M059J (cell line): Measurements from ENCODE around the gene B4GALT5. TPM values are rescaled to one million over a fixed set of nuclear protein-coding genes. Genes with fewer than 3 reads are reported as not detected.
"Not testable (repeated sequence)": the region's sequence is repeated elsewhere in the genome, so short reads cannot be mapped to it uniquely, and the experiment has no call there.

Experiments used
- DNase-seq: peaks from one replicate; pipeline ENCODE4 v3.0.0-alpha.2; 2012; ENCODE audit warnings: low read depth
- total RNA-seq: library from RNA; depleted of rRNA; stranded (reverse); fragments of >200 nt; shearing (Covaris generic); gene quantifications from 2 replicates; pipeline ENCODE4 v1.2.3, GENCODE V29; 2014; rRNA removed

B4GALT5 gene, protein sequence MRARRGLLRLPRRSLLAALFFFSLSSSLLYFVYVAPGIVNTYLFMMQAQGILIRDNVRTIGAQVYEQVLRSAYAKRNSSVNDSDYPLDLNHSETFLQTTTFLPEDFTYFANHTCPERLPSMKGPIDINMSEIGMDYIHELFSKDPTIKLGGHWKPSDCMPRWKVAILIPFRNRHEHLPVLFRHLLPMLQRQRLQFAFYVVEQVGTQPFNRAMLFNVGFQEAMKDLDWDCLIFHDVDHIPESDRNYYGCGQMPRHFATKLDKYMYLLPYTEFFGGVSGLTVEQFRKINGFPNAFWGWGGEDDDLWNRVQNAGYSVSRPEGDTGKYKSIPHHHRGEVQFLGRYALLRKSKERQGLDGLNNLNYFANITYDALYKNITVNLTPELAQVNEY
- 30.2 and 46.0 TPM in 2 replicates for total RNA-seq

DNA sequence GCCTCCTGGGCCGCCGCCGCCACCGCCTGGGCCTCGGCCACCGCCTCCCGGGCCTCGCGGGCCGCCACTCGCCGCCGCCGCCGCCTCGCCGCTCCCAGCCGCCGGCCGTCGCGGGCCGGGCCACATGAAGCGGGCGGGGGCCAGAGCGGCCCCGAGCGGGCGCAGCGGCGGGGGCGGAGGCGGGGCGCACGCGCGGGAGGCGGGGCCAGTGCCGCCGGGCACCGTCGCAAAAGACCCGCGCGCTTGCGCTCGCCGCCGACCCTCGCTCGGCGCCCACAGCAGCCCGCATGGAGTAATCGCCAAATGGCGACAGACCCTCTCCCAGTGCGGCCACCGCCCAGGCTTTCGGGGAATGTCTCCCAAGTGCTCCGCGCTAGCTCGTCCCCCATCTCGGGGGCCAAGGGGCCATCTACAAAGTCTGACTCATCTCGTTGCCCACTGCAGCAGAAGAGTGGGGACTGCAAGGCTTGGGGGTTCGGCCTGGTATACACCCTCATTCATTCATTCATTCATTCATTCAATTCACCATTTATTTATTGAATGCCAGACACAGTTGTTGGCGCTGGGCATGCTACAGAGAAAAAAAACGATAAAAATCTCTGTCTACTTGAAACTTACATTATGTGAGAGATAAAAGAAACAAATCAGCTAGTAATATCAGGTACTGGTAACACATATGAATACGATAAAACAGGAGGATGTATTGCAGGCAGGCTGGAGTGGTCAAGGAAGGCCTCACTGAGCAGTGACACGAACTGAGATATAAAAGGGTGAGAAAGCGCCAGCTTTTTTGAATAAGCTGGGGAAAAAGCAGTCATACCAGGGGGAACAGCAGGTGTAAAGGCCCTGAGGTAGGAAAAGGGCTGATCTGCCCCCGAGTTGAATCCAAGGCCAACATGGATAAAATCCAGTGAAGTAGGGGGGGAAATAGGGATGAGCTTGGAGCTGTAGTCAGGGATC, at the start of gene B4GALT5:
Gene B4GALT5 (minus strand): TSS at position 126 of the 960 bp plus-strand sequence. CDS start 188 bp downstream, outside the sequence.
- no peak for DNase-seq

DNA sequence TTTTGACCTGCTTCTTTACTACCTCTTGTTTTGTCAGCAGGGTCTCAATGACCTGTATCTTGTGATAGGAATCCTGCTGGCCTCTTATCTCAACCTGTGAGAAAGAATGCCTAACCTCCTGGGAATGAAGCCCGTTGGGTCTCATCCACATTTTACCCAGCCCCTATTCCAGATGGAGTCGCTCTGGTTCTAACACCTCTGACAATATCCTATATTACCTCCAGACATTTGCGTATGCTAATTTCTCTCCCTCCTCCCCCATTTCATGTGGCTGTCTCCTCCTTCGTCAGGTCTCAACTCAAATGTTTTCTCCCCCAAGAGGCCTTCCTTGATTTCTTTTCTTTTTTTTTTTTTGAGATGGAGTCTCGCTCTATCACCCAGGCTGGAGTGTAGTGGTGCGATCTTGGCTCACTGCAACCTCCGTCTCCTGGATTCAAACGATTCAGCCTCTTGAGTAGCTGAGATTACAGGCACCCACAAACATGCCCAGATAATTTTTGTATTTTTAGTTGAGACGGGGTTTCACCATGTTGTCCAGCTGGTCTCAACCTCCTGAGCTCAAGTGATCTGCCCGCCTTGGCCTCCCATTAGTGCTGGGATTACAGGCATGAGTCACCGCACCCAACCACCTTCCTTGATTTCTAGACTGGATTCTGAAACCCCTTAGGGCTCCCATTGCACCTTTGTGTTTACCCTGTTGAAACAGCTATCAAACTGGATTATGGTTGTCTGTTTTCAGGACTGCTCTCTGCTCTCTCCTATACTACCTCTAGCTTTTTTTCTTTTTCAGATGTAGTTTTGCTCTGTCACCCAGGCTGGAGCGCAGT, 49.5 kb upstream of the B4GALT5 start:
- peak; percentile 81 for DNase-seq

DNA sequence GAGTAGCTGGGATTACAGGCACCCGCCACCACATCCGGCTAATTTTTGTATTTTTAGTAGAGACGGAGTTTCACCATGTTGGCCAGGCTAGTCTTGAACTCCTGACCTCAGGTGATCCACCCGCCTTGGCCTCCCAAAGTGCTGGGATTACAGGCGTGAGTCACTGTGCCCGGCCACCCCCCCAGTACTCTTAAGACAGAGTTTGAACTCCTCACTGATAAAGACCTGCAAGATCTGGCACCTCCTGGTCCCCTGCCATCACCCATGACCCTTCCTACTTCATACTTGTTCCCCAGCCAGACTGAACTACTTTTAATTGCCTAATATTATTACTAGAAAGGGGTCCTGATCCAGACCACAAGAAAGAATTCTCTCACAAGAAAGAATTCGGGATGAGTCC, 48.2 kb upstream of the B4GALT5 start:
- not testable (repeated sequence) for DNase-seq

DNA sequence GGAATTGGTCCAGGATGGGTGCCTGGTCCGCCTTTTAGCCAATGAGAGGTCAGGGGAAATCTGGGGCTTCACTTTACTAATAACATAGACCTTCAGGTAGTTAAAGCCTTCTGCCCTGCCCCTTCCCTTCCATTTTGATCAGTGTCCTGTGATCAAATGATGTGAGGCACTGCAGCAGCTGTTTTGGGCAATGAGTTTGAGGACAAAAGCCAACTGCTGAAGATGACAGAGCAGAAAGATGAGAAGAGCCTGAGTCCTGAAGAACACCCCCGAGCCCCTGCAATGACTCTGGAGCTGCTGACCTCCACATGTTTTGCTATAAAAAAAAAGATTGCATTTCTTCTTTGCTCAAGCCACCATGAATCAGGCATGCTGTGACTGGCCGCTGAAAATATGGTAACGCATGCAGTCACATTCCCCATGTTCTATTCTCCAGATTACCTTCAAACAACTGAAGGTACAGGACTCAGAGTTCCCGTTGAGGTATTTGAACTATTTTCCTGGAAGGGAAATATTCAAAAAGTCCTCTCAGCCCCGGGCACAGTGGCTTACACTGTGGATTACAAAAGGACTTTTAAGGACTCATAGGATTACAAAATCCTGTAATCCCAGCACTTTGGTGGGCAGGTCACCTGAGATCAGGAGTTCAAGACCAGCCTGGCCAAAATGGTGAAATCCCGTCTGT, 45.7 kb upstream of the B4GALT5 start:
- no peak for DNase-seq

DNA sequence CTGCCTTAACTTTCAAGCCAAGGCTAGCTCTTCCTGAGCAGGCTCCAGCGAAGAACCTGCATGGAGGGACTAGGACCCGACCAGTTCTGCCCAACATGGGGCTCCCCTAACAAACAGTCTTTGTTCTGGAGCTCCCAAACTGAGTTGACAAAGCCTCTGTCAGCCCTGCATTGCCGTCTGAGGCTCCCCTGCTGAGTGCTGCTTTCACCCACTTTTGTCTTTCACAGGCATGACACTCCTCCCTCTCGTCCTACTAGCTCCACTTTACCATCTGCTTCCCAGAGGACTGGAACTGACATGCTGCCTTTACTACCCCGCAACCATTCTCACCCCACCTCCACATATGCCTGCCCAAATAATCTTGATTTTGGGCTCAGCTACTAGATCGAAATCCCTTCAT, 45.1 kb upstream of the B4GALT5 start:
- no peak for DNase-seq

DNA sequence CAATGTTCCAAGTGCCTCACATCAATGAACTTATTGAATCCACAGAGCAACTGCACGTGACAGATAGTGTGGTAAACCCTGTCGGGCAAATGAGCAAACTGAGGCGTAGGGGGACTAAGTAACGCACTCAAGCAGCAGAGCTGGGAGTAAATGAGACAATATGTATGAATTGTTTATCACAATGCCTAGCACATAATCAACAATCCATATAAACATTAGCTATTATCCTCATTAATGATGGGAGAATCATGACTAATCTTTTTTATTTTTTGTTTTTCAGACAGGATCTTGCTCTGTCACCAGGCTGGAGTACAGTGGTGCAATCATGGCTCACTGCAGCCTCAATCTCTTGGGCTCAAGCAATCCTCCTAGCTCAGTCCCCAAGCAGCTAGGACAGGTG, 43.9 kb upstream of the B4GALT5 start:
- DNase-seq: no peak

DNA sequence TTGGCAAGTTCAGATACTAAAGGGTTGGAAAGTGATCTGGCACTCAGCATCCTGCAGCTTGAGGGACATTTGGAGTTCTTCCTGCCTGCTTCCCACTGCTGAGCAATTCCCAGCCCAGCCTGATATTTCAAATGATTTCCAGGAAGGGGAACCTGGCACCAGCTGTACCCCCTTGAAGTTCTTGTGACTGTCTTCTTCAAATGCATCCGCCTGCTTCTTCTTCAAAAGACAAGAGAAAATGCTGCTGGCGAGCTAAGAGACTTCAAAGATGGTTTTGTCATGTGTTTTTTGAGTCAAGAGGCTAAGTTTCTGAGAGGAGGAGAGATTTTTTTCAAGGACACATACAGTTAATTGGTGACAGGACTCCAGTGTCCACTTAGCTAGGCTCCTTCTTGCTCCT, 42.6 kb upstream of the B4GALT5 start:
- no peak for DNase-seq

DNA sequence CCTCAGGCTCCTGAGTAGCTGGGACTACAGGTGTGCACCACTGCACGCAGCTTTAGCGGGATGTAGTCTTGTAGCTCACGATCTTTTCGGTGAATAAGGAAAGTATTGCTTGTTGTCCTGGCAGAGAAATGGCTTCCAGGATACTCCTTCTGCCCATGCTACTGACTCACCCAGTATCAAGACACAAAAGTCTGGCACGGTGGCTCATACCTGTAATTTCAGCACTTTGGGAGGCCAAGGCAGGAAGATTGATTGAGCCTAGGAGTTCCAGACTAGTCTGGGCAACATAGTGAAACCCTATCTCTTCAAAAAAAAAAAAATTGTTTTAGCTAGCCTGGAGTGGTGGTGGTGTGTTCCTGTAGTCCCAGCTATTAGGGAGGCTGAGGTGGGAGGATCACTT, 40.9 kb upstream of the B4GALT5 start:
- DNase-seq: no peak

DNA sequence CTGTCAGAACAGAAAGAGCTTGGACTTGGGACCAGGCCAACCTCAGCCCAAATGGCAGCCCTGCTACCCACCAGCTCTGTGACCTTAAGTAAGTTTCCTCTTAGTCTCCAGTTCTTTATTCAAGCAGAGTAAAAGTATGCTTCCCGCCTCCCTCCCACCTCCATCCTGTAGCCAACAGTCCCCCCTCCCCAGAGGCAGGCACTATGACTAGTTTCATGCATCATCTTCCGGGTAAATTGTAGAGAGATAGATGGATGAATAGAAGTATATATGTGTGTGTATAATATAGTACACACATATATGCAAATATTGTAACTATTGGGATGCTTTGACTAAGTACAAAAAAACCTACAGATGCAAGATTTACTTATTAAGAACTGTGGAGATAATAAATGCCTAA, 39.5 kb upstream of the B4GALT5 start:
- DNase-seq: no peak

DNA sequence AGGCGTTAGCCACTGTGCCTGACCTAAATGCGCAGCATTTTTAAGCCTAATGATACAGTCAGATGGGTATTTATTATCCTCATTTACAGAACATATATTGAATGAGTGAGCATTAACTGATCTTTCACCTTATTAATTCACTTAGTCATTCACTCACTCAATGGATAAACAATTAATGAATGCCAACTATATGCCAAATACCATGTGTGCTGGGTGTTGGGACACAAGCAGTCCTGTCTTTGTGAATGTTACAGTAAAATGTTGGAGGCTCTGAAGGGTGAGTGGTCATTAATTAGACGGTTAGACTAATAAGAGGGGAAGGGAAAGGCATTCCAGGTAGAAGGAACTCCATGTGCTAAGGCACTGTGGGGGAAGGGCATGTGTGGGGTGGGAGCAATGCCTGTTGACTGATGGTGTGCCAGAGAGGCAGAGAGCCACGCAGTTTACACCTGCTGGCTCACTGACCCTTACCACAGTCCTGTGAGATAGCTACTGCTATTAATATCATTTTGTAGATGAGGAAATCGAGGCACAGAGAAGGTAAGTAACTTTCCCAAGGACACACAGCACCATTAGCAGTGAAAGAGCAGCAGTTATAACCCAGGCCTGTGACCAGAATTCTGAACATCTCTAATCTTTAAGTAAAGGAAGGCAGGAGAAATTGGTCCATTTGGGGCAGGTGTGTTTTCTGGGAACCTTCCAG, 38.7 kb upstream of the B4GALT5 start:
- DNase-seq: no peak

DNA sequence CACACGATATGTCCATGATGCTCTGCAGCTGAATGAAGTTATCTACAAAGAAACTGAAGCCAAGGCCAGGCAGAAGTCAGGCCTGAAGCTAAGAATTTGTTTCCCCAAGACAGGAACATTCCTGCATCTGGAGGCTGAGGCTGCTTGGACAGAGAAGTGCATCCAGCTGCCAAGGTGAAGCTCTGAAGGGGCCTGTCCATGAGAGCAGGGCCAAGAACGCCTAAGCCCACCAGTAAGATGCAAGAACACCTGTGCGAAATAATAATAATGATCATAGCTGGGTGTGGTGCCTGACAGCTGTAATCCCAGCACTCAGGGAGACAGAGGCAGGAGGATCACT, 37.7 kb upstream of the B4GALT5 start:
- DNase-seq: no peak

DNA sequence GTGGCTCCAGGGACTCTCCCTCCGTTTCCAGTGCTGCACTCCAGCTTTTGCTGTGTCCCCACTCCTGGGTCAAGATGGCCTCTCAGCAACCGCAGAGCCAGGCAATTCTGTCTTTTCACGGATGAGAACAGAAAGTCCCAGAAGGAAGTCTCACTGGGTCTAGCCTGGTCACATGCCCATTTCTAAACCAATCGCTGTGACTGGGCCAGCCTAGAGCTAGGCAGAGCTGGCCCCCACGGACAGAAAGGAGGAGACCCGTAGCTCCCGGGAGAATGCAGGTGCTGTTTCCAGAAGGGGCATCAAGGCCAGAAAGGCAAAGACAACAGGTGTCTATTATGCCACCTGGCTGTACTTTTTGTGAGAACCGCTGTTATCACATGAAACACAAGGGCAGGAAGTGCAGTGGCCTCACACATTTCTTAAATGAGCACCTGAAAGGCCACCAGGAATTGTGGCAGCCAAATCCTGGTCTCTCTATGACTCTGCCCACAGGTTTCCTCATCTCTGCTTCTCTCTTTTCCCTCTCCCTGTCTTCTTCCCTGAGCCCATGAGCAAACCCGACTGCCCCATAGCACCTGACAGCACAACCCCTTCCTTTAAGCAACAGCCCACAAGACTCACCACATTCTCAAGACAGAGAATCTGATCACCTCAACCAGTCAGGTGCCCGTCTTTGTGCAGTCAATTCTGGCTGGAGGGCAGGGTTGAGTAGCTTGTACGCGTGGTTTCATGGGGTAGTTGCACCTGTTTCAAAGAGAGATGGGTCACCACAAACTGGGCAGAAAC, 37.1 kb upstream of the B4GALT5 start:
- no peak for DNase-seq

DNA sequence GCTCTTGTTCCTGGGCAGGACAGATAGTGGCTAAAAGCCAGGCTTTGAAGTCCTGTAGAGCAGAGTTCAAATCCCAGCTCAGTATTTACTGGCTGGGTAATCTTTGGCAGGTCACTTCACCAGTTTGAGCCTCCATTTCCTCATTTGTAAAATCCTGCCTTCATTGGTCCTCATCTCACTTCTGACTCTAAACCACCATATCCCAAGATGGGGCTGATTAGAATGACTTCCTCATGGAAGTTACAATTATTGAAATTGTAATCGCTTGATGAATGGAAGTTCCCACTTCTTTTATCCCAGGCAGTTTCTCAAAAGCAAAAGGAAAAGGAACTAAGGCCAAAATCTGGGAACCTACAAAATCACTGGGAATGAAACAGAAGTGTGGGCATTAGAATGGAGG, 35.9 kb upstream of the B4GALT5 start:
- no peak for DNase-seq

DNA sequence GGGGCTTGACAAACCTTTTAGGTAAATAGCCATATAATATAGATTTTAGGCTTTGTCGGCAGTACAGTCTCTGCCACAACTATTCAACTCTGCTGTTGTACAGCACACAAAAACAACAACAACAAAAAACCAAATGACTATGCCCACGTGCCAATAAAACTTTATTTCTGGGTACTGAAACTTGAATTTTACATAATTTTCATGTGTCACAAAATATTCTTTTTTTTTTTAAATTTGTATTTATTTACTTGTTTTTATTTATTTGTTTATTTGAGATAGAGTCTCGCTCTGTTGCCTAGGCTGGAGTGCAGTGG, 34.8 kb upstream of the B4GALT5 start:
- no peak for DNase-seq

DNA sequence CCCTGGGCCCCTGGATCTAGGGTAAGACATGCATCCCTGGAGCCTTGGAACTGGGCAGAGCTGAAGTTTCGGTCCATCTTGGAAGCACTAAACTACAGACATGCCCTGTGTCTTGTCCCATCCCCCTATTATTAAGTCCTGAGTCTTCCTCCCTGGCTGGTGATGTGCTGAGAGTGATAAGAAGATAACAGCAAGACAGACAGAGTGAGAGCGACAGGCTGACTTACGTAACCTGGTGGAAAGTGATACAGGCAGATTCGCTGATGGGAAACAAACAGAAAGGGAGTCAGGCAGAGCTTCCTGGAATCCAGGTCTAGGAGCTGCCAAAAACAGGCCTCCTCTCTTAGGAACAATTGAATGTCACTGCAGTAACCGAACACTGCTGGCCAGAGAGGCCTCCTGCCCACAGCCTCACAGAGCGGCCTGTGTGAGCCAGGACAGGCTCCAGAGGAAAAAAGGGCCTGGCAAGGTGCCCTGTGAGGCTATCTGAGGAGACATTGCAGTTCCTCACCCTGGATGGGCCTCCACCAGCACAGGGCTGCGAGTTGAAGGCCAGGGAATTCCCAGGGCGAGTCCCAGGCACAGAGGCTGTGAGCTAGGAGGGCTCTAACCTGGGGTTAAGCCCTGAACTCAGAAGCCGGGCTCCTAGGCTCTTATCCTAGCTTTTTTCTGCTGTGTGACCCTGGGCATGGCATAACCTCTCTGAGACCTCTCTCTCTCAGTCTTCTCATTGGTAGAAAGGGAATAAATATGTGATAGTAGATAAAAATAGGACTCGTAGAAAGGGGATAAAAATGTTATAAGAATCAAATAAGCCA, 34.2 kb upstream of the B4GALT5 start:
- peak; percentile 54 for DNase-seq

DNA sequence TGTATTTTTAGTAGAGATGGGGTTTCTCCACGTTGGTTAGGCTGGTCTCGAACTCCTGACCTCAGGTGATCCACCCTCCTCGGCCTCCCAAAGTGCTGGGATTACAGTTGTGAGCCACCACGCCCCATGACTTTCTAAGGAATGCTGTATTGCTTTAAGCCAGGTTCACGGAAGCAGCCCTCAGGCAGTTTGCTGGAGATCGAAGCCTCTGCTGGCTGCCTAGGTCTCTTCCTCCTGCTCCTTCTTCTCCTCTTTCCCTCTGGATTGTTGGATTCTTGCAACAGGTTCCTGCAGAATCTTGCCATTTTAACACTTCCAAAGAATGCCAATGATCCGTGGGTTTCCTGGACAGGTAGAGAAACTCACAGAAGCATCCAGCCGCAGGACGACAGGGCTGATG, 29.3 kb upstream of the B4GALT5 start:
- no peak for DNase-seq

DNA sequence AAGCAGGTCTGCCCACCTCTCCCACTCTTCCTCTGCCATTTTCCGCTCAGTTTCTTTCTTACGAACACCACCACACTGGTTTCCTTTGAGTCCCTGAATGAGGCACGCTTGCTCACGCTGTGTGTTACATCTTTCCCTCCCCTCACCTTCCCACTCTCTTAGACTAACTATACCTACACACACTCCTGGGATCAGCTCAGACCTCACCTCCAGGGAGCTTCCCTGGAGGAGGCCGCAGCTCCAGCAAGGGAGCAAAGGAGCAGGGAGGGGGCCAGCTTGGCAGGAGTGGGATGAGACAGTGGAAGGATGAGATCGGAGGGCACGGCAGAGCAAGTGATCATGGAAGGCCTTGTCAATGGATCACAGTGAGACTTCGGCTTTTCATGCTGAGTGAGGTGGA, 28.3 kb upstream of the B4GALT5 start:
- DNase-seq: no peak

DNA sequence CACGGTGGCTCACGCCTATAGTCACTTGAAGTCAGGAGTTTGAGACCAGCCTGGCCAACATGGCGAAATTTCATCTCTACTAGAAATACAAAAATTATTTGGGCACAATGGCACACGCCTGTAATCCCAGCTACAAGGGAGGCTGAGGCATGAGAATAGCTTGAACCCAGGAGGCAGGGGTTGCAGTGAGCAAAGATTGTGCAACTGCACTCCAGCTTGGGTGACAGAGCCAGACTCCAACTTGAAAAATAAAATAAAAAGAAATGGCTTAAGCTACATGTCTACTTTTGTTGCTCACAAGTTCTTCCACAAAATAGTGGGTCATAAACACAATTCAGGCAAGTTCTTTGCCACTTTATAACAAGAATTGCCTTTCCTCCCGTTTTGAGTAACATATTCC, 27.1 kb upstream of the B4GALT5 start:
- no peak for DNase-seq

DNA sequence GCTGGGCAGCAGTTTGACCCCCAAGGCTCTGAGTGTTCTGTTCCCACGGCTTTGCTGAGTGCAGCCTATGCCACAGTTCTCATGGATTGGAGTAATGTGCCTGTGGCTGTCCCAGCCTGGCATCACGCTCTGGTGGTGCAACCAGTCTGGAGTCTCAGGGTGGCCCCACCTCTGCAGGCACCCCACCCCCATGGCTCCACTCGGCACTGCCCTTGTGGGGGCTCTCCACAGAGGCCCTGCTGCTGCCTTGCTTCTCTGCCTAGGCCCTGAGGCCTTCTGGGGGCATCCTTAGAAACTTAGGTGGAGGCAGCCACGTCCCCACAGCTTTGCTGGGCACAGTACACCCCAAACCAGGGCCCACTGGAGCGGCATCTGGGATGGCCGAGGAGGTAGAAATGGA, 25.4 kb upstream of the B4GALT5 start:
- DNase-seq: no peak
